HepG2 (cell line): ENCODE data around the gene CCDC175. TPM values are rescaled to one million over a fixed set of nuclear protein-coding genes. Genes with fewer than 3 reads are reported as not detected.

ENCODE experiments used
- ATAC-seq: fragments of 200-7000 bp; cut with Tn5 transposase; 3 replicates; pipeline ENCODE4 v1.9.1; 2020; ENCODE audit warnings: mild to moderate bottlenecking, moderate library complexity
- BruUV-seq: library from RNA; stranded (reverse); fragments of 400-500 nt; replicated peaks from 2 replicates; lab custom pipeline; 2021; lab: Mats Ljungman, UMichigan
- CTCF ChIA-PET: fragments of 300-600 bp; formaldehyde crosslinking; extraction: SDS; loops from one replicate; lab custom pipeline; 2021; ENCODE audit warnings: low total read pairs, inconsistent platforms, low intra/inter-chr PET ratio; lab: Yijun Ruan, JAX
- POLR2A ChIA-PET: fragments of 350-600 bp; sonication (Branson Sonifier 250); formaldehyde crosslinking; loops from one replicate; lab custom pipeline; 2020; ENCODE audit warnings: antibody characterized with exemption, inconsistent platforms; lab: Yijun Ruan, JAX
- DNase-seq: peaks from one replicate; pipeline ENCODE4 v3.0.0-alpha.2; 2015; ENCODE audit warnings: low spot score
- FAIRE-seq: peaks from 3 replicates; lab custom pipeline; 2011; peaks lifted over from hg19 to GRCh38; lab: Jason Lieb, UNC
- H2AFZ ChIP-seq: one replicate; pipeline ENCODE4 v1.6.1; 2011; ENCODE audit warnings: low read length, inconsistent platforms
- H3K27ac ChIP-seq: fragments of 300-600 bp; 3 replicates; pipeline ENCODE4 v1.8.0; 2011; ENCODE audit warnings: mixed run types, mild to moderate bottlenecking, mixed read lengths, low read length, inconsistent platforms; ENCODE audit not compliant: insufficient read depth; ENCODE audit errors: extremely low read length
- H3K27me3 ChIP-seq, 2 experiments: fragments of 200-600 bp in 1 of 2; 2 replicates in 1 of 2; 3 replicates in 1 of 2; pipeline versions ENCODE4 v1.6.0 to v1.8.0; 2011; ENCODE audit warnings: low read length in 2 of 2, mild to moderate bottlenecking in 2 of 2, moderate library complexity in 2 of 2, inconsistent platforms in 1 of 2; ENCODE audit not compliant: insufficient read depth in 2 of 2, control insufficient read depth in 1 of 2
- H3K36me3 ChIP-seq, 2 experiments: fragments of 200-600 bp in 1 of 2; replicated peaks in 1 of 2; 2 replicates in 1 of 2; 3 replicates in 1 of 2; pipeline versions ENCODE4 v1.5.1 to v1.8.0; 2011; ENCODE audit warnings: low read length in 2 of 2, inconsistent platforms in 1 of 2; ENCODE audit not compliant: insufficient read depth in 2 of 2, control insufficient read depth in 1 of 2
- H3K4me1 ChIP-seq: 2 replicates; pipeline ENCODE4 v1.5.1; 2012; ENCODE audit warnings: low read length, inconsistent platforms; ENCODE audit not compliant: insufficient read depth
- H3K4me2 ChIP-seq: 2 replicates; pipeline ENCODE4 v1.6.0; 2011; ENCODE audit warnings: low read depth, low read length, inconsistent platforms
- H3K4me3 ChIP-seq, 3 experiments: fragments of 200-600 bp in 1 of 3; sonication (generic), shearing (Covaris generic) in 1 of 3; replicated peaks in 1 of 3; 2 replicates each; pipeline ENCODE4 v1.5.1; 2011 to 2016; ENCODE audit warnings: low read length in 3 of 3, inconsistent platforms in 2 of 3, low read depth in 2 of 3, mild to moderate bottlenecking in 2 of 3, control low read depth in 1 of 3, mixed read lengths in 1 of 3; ENCODE audit not compliant: insufficient read depth in 1 of 3
- H3K79me2 ChIP-seq: one replicate; pipeline ENCODE4 v1.6.1; 2011; ENCODE audit warnings: low read length, inconsistent platforms; ENCODE audit not compliant: insufficient read depth
- H3K9ac ChIP-seq: 2 replicates; pipeline ENCODE4 v1.6.0; 2011; ENCODE audit warnings: mild to moderate bottlenecking, low read depth, low read length, inconsistent platforms; ENCODE audit not compliant: insufficient read depth
- H3K9me3 ChIP-seq: 2 replicates; pipeline ENCODE4 v1.5.1; 2012; ENCODE audit warnings: mild to moderate bottlenecking, low read length
- H4K20me1 ChIP-seq: 2 replicates; pipeline ENCODE4 v1.6.0; 2011; ENCODE audit warnings: inconsistent platforms, mild to moderate bottlenecking, low read length, moderate library complexity; ENCODE audit not compliant: insufficient read depth
- SPEN ChIP-seq: sonication (generic); formaldehyde crosslinking; IDR thresholded peaks from 2 replicates; pipeline ENCODE4 v1.5.1; 2020; ENCODE audit warnings: low read depth, mild to moderate bottlenecking, missing genetic modification reagents
- ZNF232 ChIP-seq: sonication (generic); formaldehyde crosslinking; IDR thresholded peaks from 2 replicates; pipeline ENCODE4 v1.4.0; 2020; ENCODE audit warnings: missing genetic modification reagents, borderline replicate concordance
- ZNF569 ChIP-seq: sonication (generic); formaldehyde crosslinking; IDR thresholded peaks from 2 replicates; pipeline ENCODE4 v1.5.0; 2020; ENCODE audit warnings: mild to moderate bottlenecking, missing genetic modification reagents, moderate library complexity, borderline replicate concordance
- WGBS: methylation state at CpG from one replicate; pipeline ENCODE4 v1.1.6; 2017; ENCODE audit warnings: low lambda C conversion rate; 5-methylcytosine and 5-hydroxymethylcytosine counted together
- in situ Hi-C: cut with HindIII; loops from 2 replicates; pipeline ENCODE4 v1.10.0; 2017; ENCODE audit warnings: low pct_unique_long_range_greater_than_20kb; ENCODE audit not compliant: extremely low pct_ligation_motif_present
- intact Hi-C: fragments of 100-400 bp; cut with micrococcal nuclease; formaldehyde crosslinking; loops from one replicate; pipeline ENCODE4 v1.10.0; 2022; ENCODE audit not compliant: unreplicated experiment
- polyA plus RNA-seq, 8 experiments: library from polyadenylated mRNA; depleted of rRNA in 3 of 8; stranded (reverse) in 7 of 8; unstranded in 1 of 8; fragments of >200 nt; fragmentation: Illumina TruSeq in 4 of 8; extraction: Trizol in 4 of 8; gene quantifications; 2 replicates each; pipeline versions ENCODE4 v1.2.1 to v1.2.3, GENCODE V29; 2011 to 2016; ENCODE audit warnings: low read depth in 4 of 8, missing spikeins in 1 of 8, mixed read lengths in 1 of 8; ENCODE audit not compliant: insufficient read depth in 1 of 8
- total RNA-seq, 5 experiments: library from RNA; depleted of rRNA; stranded (reverse); fragments of >200 nt; fragmentation: Illumina TruSeq; extraction: Trizol; gene quantifications; 2 replicates each; pipeline ENCODE4 v1.2.3, GENCODE V29; 2016; ENCODE audit warnings: low read depth in 1 of 5
- TF ChIP-seq, protein P1 (sequence below), 2 experiments: IDR thresholded peaks; 2 replicates each; pipeline ENCODE4 v1.6.1; 2011 to 2012; ENCODE audit warnings: low read length in 2 of 2, borderline replicate concordance in 1 of 2, low read depth in 1 of 2, mild to moderate bottlenecking in 1 of 2, moderate library complexity in 1 of 2
- TF ChIP-seq, protein P2 (sequence below): sonication (generic); formaldehyde crosslinking; IDR thresholded peaks from 2 replicates; pipeline ENCODE4 v1.5.0; 2020; ENCODE audit warnings: mild to moderate bottlenecking, missing genetic modification reagents

CCDC175 gene
- total and polyA plus RNA-seq, 2 of the 13 experiments (the other 11 are each of a cell fraction or from before 2014, with no cell fraction given) = not detected

- H3K27ac ChIP-seq = no peak overlapping the region
Observed at GRCh38 chr14:59541731-59542130, 34.9 kb downstream of the CCDC175 start.

More at GRCh38 chr14:59541731-59542130, 34.9 kb downstream of the CCDC175 start:
- no peak overlapping the region for H3K4me2 ChIP-seq
- DNase-seq = no peak
- H4K20me1 ChIP-seq = no peaks in the 10 kb centered on the region
- H3K9ac ChIP-seq = no peak overlapping the region
- no peak overlapping the region for H2AFZ ChIP-seq
- H3K27me3 ChIP-seq = peaks cover 2 to 9% of the 10 kb centered on the region in 2 experiments; a peak in 2 of 5 replicates
- TF ChIP-seq, protein P1, sequence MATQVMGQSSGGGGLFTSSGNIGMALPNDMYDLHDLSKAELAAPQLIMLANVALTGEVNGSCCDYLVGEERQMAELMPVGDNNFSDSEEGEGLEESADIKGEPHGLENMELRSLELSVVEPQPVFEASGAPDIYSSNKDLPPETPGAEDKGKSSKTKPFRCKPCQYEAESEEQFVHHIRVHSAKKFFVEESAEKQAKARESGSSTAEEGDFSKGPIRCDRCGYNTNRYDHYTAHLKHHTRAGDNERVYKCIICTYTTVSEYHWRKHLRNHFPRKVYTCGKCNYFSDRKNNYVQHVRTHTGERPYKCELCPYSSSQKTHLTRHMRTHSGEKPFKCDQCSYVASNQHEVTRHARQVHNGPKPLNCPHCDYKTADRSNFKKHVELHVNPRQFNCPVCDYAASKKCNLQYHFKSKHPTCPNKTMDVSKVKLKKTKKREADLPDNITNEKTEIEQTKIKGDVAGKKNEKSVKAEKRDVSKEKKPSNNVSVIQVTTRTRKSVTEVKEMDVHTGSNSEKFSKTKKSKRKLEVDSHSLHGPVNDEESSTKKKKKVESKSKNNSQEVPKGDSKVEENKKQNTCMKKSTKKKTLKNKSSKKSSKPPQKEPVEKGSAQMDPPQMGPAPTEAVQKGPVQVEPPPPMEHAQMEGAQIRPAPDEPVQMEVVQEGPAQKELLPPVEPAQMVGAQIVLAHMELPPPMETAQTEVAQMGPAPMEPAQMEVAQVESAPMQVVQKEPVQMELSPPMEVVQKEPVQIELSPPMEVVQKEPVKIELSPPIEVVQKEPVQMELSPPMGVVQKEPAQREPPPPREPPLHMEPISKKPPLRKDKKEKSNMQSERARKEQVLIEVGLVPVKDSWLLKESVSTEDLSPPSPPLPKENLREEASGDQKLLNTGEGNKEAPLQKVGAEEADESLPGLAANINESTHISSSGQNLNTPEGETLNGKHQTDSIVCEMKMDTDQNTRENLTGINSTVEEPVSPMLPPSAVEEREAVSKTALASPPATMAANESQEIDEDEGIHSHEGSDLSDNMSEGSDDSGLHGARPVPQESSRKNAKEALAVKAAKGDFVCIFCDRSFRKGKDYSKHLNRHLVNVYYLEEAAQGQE (IDR thresholded peaks at IDR 0.05; ENCODE audit: borderline replicate concordance in 1 of 2, low read depth in 1 of 2, low read length in 2 of 2) = no peak
- no peak for TF ChIP-seq ZNF569 (CRISPR knock-in tag)
- TF ChIP-seq ZNF232 (CRISPR knock-in tag) = no peak
- TF ChIP-seq, protein P2, sequence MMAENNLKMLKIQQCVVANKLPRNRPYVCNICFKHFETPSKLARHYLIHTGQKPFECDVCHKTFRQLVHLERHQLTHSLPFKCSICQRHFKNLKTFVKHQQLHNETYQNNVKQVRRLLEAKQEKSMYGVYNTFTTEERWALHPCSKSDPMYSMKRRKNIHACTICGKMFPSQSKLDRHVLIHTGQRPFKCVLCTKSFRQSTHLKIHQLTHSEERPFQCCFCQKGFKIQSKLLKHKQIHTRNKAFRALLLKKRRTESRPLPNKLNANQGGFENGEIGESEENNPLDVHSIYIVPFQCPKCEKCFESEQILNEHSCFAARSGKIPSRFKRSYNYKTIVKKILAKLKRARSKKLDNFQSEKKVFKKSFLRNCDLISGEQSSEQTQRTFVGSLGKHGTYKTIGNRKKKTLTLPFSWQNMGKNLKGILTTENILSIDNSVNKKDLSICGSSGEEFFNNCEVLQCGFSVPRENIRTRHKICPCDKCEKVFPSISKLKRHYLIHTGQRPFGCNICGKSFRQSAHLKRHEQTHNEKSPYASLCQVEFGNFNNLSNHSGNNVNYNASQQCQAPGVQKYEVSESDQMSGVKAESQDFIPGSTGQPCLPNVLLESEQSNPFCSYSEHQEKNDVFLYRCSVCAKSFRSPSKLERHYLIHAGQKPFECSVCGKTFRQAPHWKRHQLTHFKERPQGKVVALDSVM = no peak
- TF ChIP-seq SPEN (CRISPR knock-in tag) = no peak
- no peaks in the 10 kb centered on the region for H3K9me3 ChIP-seq
- intact Hi-C loops (no loop called here), in situ Hi-C loops (no loop called here)
- H3K36me3 ChIP-seq = no peaks in the 10 kb centered on the region
- ChIA-PET POLR2A (no interaction called here), CTCF (no interaction called here)
- no peak for FAIRE-seq
- BruUV-seq = no TSS peak
- H3K4me1 ChIP-seq = no peaks in the 10 kb centered on the region
- ATAC-seq = no peak
- H3K4me3 ChIP-seq = no peak overlapping the region
- H3K79me2 ChIP-seq = no peaks in the 10 kb centered on the region
- 0% methylated on average over 2 of the region's 2 CpGs for WGBS
